ENCODE data around the gene LRRC41.

DNA sequence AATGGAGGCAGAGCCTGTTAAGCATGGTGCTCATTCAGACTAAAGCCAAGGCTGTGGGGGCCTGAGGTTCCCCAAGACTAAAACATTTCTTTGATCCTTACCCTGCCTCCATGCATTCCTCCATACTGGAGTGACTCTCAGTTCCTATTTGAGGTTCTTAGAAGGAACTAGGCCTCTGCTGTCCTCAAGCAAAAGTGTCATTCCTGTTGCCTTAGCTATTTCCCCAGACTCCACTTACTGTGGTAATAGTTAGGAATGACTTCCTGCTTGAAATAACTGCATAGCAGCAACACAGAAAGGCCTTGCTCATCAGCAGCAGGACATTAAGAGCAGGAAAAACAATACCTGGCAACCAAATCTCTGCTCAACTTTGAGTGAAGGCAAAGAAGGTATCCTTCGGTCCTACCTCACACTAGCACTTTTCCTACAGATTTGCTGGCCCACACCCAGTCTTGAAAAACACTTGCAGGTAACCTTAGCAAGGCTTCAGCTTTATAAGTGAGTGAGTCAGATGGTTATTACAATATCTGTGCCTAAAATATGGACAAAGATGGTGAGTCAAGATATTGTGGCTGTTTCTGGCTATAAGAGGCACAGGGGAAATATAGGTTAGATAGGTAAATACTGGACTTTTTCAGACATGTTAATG lies 14.8 kb downstream of the LRRC41 start:
- no peak for TF ChIP-seq EZH2 (IDR thresholded peaks at IDR 0.05; ENCODE audit: low read length, missing control alignments)
- TF ChIP-seq, protein P1, sequence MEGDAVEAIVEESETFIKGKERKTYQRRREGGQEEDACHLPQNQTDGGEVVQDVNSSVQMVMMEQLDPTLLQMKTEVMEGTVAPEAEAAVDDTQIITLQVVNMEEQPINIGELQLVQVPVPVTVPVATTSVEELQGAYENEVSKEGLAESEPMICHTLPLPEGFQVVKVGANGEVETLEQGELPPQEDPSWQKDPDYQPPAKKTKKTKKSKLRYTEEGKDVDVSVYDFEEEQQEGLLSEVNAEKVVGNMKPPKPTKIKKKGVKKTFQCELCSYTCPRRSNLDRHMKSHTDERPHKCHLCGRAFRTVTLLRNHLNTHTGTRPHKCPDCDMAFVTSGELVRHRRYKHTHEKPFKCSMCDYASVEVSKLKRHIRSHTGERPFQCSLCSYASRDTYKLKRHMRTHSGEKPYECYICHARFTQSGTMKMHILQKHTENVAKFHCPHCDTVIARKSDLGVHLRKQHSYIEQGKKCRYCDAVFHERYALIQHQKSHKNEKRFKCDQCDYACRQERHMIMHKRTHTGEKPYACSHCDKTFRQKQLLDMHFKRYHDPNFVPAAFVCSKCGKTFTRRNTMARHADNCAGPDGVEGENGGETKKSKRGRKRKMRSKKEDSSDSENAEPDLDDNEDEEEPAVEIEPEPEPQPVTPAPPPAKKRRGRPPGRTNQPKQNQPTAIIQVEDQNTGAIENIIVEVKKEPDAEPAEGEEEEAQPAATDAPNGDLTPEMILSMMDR (conservative IDR thresholded peaks at IDR 0.05 in 1 of 2, IDR thresholded peaks at IDR 0.05 in 1 of 2; ENCODE audit: low read depth in 1 of 2, low read length in 2 of 2), result no peak
